CD4-positive, alpha-beta T cell treated with Interleukin-6 at 100 ng/mL for 8 hours (primary cell): ENCODE measurements around the gene CACNA1H.
"Not testable (repeated sequence)": the region's sequence is repeated elsewhere in the genome, so short reads cannot be mapped to it uniquely, and the experiment has no call there.

Experiments
- DNase-seq: peaks from one replicate; pipeline ENCODE4 v3.0.0-alpha.2; 2020; ENCODE audit warnings: mixed read lengths, low spot score

The CACNA1H gene

GRCh38 chr16:1175566-1176279, 22.8 kb downstream of the CACNA1H start:
- DNase-seq, result no peak

- DNase-seq, result no peak
Observed at GRCh38 chr16:1176280-1176897, 23.5 kb downstream of the CACNA1H start.

- DNase-seq, result no peak
Observed at GRCh38 chr16:1177053-1177452, 24.1 kb downstream of the CACNA1H start.

- no peak for DNase-seq
Observed at GRCh38 chr16:1177750-1178149, 24.8 kb downstream of the CACNA1H start.

- DNase-seq, result no peak
Observed at GRCh38 chr16:1178295-1178910, 25.5 kb downstream of the CACNA1H start.

- DNase-seq, result no peak
Observed at GRCh38 chr16:1180549-1181403, 27.9 kb downstream of the CACNA1H start.

- no peak for DNase-seq
Observed at GRCh38 chr16:1181404-1182315, 28.8 kb downstream of the CACNA1H start.

DNA sequence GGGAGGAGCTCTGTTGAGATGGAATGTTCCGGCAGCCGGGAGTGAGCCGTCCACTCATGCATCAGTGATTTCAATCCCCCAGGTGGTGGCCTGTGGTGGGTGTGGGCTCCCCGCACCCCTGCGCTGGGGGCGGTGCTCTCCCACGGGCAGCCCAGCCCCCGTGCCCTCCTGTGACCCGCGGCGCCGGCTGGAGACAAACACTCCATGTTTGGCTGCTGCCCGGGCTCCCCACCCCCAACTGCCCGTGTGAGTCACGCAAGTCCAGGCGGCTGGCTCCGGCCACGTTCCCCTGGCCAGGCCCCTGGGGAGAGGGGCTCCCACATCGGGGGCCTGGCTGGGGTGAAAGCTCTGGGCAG, 29.4 kb downstream of the CACNA1H start:
- no peak for DNase-seq

- DNase-seq, result no peak
Observed at GRCh38 chr16:1182950-1183907, 30.3 kb downstream of the CACNA1H start.

DNA sequence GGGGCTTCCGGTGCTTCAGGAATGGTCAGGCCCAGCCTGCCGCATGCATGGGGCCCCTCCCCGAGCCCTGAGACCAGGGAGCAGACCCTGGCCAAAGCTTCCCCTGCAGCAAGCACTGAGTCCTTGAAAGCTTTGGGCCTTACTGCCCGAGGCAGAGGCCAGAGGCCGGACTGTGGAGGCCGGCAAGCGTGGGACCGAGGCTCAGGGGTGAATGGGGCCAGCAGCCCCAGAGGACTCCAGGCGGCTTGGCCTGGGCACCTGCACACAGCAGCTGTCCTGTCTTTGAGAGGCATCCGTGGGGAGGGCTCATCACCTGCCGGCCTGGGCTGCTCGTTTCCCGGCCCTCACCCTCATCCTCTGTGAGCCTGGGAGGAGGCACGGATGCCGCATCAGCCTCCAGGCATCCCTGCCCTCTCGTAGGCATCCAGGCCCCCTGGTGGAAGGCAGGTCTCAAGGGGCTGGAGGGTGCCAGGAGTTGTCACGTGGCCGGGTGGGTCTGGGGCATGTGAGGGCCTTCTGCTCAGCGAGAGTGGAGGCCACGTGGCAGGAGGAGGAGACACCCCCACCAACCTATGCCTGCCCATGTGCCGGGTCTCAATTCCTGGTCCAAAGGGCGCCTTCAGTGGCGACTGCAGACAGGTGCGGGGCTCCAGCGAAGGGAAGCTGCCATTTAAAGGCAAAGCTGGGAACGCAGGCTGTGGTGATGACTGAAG, 31.4 kb downstream of the CACNA1H start:
- DNase-seq, result no peak

DNA sequence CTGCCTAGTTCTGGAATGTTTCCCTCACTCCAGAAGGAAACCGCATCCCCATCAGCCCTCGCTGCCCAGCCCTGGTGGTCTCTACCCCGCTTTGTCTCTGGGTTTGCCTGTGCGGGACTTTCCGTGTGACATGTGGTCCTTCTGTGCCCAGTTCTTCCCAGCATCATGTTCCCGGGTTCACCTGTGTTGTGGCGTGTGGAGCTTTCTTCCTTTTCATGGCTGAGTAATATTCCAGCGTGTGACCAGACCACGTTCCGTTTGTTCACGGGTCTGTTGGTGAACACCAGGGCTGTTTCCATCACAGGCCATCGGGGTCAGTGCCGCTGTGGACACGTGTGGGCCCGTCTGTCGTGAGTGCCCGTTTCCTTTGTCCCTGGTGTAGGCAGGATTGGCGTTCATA, 32.1 kb downstream of the CACNA1H start:
- no peak for DNase-seq

DNA sequence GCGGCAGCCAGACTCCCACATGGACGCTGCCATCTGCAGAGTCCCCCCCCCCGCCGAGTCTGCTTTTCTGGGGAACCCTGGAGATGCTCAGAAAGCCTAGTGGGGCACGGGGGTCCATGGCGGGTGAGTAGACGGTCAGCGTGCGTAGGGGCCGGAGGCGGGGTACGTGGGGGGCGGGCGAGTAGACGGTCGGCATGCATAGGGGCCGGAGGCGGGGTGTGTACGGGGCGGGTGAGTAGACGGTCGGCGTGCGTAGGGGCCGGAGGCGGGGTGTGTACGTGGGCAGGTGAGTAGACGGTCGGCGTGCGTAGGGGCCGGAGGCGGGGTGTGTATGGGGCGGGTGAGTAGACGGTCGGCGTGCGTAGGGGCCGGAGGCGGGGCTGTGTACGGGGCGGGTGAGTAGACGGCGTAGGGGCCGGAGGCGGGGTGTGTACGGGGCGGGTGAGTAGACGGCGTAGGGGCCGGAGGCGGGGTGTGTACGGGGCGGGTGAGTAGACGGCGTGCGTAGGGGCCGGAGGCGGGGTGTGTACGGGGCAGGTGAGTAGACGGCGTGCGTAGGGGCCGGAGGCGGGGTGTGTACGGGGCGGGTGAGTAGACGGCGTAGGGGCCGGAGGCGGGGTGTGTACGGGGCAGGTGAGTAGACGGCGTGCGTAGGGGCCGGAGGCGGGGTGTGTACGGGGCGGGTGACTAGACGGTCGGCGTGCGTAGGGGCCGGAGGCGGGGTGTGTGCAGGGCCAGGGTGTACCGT, 32.7 kb downstream of the CACNA1H start:
- DNase-seq, result not testable (repeated sequence)

DNA sequence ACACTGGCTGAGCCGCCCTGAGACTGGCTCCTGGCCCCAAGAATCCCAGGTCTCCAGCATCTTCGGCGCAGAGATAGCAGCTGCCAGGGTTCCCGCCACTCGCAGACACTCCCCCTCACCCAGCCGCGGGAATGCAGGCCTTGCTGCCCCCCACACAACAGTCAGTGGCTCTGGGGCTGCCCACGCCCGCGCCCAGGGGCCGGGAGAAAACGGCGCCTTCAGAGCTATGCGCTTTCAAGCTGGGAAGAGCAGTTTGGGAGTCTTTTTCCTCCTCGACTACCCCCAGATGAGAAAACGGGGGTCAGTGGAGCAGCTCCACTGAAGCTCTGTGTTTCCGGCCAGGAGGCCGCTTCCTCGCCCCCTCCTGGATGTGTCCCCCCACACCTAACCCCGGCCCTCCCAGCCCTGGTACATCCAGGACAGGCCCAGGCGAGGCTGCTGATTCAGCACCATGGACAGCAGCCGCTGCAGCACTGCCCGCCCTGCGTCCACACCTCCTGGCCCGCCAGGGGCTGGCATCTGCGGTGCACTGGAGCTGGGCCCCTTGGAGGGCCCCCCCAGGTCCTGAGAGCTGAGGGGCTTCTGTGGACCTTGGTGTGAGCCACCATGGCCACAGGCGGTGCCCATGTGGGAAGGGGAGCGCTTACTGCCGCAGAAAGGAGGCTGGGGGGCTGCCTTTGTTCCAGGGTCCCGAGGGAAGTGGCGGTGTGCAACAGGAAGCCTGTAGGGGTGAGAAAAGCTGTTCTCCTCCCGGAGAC, 35.7 kb downstream of the CACNA1H start:
- DNase-seq, result peak; percentile 11

- no peak for DNase-seq
Observed at GRCh38 chr16:1189455-1189854, 36.5 kb downstream of the CACNA1H start.

- DNase-seq, result not testable (repeated sequence)
Observed at GRCh38 chr16:1190789-1191188, 37.9 kb downstream of the CACNA1H start.

- no peak for DNase-seq
Observed at GRCh38 chr16:1192384-1193073, 39.6 kb downstream of the CACNA1H start.

DNA sequence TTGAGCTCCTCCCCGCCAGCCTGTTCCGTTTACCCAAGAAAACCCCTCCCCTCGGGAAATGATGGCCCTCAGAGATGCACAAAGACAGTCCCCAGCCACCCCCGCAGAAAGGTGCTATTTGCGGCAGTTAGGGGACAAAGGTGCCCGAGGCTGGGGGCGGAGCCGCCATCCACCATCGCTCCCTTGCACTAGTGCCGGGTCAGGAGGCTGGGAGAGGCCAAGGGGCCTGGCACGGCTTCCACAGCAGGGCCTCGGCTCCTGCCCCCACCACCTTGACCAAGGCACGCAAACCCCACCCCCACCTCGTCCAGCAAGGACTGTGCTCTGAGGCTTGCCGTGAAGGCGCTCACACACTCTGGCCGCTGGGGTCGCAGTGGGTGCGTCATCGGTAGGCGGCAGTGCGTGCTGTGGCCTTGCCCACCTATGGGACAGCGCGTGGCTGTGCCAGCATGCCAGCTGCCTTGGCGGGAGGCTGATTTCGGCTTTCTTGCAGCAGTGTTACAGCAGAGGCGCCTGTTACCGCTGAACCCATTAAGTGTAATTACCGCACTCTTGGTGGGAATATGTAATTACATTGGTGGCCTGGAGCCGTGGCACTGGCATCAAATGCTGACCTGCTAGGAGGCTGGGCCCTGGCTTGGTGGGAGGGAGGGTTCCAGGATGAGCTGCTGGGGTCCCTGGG, 40.4 kb downstream of the CACNA1H start:
- DNase-seq, result no peak
